Left ventricle myocardium superior (tissue), 1 donor: Measurements from ENCODE around the gene SOHLH2. TPM values are rescaled to one million over a fixed set of nuclear protein-coding genes. Genes with fewer than 3 reads are reported as not detected.

Experiments
- ATAC-seq: fragments of 200-7000 bp; cut with Tn5 transposase; one replicate; pipeline ENCODE4 v1.9.1; 2020; ENCODE audit warnings: mild to moderate bottlenecking, moderate library complexity
- DNase-seq: peaks from one replicate; pipeline ENCODE4 v3.0.0-alpha.2; 2020
- intact Hi-C: fragments of 100-400 bp; cut with micrococcal nuclease; formaldehyde crosslinking; loops from one replicate; pipeline ENCODE4 v1.11.0; 2022
- total RNA-seq: library from RNA; stranded (reverse); fragmentation: NEBNext Ultra II Directional; extraction: Animal tissue kit (Norgen Biotek cat#: 25700); gene quantifications from one replicate; pipeline ENCODE4 v1.2.1, GENCODE V29; 2021
- donor health status: DM: no; HTN: yes; CAD: no; lungs with severe emphysema.

SOHLH2 gene
- total RNA-seq, 1 donor from 2014 or later = not detected

DNA sequence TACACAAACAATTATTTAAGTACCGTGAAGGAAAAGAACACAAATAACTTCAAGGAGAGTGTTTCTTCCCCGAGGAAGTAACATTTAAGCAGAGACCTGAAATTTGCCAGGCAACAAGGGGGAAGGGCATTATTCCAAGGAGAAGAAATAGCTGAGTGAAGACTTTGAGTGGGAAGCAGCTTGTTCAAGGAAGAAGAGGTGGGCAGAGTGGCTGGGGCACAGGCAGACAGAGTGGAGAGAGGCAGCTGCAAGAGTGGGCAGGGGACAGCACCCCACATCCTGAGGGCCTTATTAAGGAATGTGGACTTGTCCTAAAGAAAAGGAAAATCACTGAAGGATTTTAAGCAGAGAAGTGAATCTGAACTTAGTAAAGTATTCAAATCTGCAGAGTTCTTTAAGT is 78.5 kb downstream of the SOHLH2 start:
- intact Hi-C loops = loop anchor here (10.0 kb wide), 1 partner anchor 141 kb away; no protein-coding TSS in a partner anchor
- ATAC-seq (no peak), DNase-seq (no peak)

DNA sequence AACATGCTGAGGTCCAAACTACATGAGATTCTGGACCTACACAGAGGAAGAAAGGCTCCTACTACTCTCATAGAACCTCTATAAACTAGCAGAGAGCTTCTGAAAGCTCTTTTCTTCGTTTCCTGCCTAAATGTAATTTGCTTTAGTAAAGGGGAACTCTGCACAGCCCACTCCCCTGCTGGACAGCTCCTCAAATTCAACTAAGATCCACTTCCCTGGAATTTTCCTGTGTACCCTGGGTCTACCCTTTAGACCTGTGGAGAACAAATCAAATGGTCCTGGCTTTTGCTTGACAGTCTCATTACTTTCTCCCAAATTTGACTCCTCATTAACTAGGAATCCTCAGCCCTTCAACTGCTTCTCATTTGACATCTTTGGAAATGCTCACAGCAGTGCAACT is 79.7 kb downstream of the SOHLH2 start:
- DNase-seq (no peak), ATAC-seq (no peak)
- intact Hi-C loops = loop anchor here (10.0 kb wide), 1 partner anchor 140 kb away; no protein-coding TSS in a partner anchor

DNA sequence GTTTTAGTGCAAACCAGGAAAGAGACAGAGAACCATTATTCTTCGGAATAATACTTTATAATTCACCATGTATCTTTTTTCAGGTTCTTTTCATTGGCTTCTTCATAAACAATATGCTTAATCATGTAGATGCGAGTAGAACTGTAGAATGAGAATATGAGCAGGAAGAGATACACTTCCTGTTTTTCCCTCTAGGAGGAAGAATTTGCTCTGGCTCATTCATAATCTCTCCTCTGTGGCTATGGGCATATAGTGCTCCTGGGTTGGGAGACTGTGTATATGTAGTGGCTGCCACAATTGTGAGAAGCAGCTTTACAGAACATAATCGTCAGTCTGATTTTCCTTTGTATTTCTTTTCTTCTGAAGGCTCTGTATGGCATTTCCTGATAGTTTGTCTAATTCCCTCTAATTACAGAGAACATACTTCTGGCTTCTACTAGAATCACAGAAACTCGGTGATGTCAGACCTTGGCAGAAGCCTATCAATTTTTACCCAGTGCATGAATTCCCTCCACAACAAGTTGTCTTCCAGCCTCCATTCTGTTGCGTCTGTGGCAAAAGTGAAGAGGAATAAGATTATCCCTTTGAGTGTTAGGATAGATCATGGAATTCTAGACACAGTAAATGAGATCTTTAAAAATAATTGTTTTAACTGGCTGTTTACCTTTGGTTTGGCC is 80.3 kb downstream of the SOHLH2 start:
- ATAC-seq = no peak
- intact Hi-C loops = loop anchor here (10.0 kb wide), 1 partner anchor 139 kb away; no protein-coding TSS in a partner anchor
- DNase-seq = no peak

DNA sequence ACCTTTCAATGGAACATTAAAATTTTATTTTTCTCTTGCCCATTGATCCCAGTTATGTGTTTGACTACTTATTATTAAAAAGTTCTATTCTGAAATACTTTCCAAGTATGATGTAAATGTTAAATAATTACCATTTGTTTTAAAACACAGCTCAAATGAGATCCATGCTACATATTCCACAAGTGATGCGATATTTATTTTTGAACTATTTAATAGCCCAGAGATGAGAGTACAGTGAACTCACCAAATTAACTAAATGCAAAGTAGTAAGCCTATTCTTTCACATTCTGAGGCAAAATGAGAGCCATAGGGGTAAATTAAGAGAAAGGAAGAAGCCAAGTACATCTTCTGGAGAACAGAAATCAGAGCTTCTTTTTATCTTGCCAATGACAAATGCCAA is 82.0 kb downstream of the SOHLH2 start:
- ATAC-seq (no peak), DNase-seq (no peak)
- intact Hi-C loops = loop anchor here (10.0 kb wide), 1 partner anchor 138 kb away; no protein-coding TSS in a partner anchor

DNA sequence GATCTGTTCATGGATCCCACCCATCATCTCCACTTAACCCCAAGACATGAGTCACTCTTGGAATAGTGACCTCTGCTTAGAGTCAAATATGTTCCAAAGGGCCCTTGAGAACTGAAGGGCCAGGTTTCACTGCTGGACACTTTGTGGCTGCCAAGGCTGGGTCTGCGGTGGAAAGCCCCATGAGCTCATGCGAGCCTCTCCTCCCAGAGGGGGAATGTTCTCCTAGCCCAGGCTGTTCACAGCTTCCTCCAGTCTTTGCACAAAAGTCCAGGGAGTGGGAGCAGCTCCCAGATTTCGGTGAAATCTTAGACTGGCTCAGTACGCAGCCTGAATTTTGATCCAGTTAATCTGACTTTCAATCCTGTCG is 82.4 kb downstream of the SOHLH2 start:
- DNase-seq (peak; percentile 83), ATAC-seq (peak; percentile 89)
- intact Hi-C loops = loop anchor here (10.0 kb wide), 1 partner anchor 137 kb away; no protein-coding TSS in a partner anchor

DNA sequence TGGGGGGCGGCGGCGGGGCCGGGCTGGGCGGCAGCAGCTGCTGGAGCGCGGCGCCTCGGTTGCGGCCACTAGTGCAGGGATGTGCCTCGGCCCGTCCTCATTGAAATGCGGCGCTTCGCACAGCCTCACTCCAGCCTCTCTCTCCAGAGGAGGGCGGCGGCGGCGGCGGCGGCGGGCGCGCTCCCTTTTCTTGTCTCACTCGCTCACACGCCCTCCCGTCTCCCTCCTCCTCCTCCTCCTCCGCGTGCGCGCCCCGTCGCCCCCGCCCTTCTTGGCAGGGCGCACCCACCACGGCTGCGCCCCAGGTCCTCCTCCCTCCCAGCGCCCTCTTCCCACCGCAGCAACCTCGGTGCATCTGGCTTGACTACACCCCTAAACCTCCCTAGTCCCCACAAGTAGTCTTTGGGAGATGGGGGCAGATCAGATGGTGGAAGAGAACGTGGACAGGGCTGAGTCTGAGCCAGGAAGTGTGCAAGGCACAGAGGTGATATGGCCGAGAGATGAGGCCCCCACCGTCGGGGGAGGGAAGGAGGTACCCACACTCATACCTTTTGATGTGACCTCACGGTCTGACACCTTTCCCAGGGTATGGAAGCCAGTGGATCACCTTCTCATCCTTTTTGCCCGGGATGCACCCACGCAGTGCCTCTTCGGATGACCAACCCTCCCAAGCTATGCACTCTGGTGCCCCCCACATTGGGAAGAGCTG is 83.0 kb downstream of the SOHLH2 start, which contains the start of gene DCLK1:
Gene DCLK1, minus strand, starts transcription at position 161 of the 709 bp plus-strand sequence.
- intact Hi-C loops = loop anchor here (10.0 kb wide), 1 partner anchor 137 kb away; no protein-coding TSS in a partner anchor
- peak; percentile 88 for DNase-seq
- peak; percentile 88 for ATAC-seq

DNA sequence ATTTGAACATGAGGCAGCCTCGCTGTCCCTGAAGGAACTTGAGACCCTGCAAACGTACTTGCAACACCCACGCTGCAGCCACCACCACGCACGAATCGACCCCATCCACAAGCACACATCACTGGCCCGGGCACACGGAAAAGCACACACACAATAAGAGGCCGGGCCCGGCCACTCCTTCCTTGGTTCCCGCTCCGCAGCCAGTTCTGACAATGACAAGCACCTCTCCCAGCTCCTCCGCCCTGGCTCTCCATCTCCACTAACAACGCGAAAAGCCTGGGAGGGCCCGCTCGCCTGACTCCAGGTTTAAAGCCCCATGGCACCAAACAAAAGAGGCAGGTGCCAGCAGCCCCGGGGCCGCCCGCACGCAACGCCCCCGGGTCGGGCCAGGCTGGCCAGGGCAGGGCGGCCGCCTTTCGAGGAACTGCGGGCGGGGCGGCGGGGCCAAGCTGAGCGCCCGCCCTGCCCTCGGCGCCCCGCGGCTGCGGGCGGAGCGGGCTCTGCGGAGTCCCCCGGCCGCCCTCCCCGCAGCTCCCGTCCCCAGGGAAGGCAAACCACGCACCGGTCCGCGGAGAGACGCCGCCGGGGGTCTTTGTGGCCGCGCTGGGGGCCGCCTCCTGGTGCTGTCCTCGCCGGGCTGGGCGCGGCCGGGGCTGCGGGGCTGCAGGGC is 83.7 kb downstream of the SOHLH2 start:
- intact Hi-C loops = loop anchor here (10.0 kb wide), 1 partner anchor 136 kb away; no protein-coding TSS in a partner anchor
- peak; percentile 31 for ATAC-seq
- peak; percentile 58 for DNase-seq

DNA sequence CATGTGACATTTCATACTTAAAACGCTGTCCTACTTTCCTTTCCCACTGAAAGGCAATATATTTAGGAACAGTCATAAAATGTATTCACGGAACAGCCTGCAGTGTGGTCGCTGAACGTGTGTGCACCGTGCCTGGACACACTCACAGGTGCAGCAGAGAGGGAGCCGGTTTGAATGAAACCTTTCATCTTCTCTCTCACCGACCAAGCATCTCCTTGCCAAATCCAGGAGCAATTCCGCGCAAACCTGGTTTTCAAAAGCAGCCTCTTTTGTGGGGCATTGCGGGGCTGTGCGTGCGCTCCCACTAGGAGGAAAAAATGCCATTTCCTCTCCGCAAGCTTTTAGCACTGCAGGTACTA is 84.2 kb downstream of the SOHLH2 start:
- DNase-seq (no peak), ATAC-seq (no peak)
- intact Hi-C loops = loop anchor here (10.0 kb wide), 1 partner anchor 135 kb away; no protein-coding TSS in a partner anchor

DNA sequence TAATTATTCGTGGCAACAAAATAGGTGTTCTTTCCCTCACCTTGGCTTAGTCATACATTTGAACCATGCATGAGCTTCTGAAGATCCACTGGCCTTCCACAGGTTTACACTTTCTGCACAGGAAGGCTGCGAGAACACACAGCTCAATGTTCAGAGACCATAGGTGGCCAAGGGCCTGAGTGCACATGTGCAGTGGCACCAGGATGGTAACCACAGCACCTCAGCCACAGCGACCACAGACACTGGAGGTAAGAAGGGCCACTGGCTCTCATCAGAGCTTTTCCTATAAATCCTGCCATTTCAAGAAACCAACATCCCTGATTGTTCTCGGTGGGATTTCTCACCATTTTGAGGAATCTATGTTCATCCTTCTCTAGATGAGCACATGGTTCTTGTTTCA is 84.8 kb downstream of the SOHLH2 start:
- DNase-seq (no peak), ATAC-seq (no peak)
- intact Hi-C loops = no loop called here

DNA sequence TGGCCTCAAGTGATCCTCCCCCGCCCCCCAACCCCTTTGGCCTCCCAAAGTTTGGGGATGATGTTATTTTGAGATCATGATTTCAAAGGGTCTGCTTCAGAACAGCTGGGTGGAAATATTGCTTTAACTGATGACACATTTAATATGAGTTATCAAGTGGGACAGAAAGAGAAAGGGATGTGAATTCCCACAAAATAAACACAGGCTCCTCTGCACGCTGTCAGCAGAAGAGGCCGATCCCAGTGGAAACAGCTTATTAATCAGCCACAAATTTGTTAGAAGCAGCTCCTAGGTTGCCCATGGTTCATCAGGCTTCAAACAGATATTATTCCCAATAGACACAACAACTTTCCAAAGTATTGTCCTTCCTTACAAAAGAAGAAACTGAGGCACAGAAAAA is 87.9 kb downstream of the SOHLH2 start:
- ATAC-seq (no peak), DNase-seq (no peak)
- intact Hi-C loops = no loop called here

DNA sequence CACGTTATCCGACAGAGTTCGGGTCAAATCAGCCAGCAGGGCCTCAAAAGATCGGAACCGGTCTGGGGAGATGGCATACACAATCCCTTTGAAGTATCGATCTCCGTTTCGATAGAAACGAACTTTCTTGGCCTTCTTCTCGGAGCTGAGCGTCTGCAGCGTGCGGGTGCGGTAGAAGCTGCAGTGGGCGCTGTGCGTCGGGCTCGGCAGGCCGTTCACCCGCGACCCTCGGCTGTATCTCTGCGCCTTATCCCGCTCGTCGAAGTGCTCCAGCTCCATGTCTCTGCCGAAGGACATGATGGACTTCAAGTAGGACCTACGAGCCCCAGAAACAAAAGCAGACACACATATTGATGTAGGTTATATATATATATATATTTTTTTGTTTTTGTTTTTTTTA is 88.5 kb downstream of the SOHLH2 start:
- DNase-seq (no peak), ATAC-seq (no peak)
- intact Hi-C loops = no loop called here

DNA sequence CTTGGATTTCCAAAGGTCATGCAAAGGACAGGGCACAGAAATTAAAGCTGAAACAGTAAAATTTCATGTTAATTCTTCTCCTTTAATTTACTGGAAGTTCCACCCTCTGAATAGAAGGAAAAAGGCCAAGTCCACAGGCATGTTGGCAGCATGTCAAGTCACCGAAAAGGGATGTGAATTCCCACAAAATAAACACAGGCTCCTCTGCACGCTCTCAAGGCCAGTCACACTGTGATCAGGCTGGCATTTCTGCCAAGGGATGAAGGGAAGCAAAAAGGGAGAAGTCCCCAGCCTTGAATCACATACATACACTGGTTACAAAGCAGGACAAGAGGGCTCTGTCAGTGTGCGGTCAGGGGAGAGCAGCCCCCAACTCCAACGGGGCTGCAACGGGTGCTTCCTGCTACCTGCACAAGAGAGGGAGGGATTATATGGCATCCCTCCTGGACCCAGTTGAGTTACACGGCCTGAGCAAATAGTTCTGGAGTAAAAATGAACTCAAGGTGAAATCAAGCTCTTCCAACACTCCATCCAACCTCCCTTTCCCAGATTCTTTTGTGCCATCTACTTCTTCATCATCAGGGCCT is 90.0 kb downstream of the SOHLH2 start:
- peak; percentile 26 for ATAC-seq
- intact Hi-C loops = no loop called here
- no peak for DNase-seq

Other genes starting within 250 kb of the SOHLH2 start
- gene DCLK1, start 83.2 kb downstream of the SOHLH2 start, total RNA-seq = 9.9 TPM
- 0.27 TPM for gene CCDC169, start 83.3 kb upstream of the SOHLH2 start, total RNA-seq
- gene SPART, start 131.8 kb upstream of the SOHLH2 start, total RNA-seq = 44.1 TPM
- not detected for gene CCNA1, start 217.9 kb upstream of the SOHLH2 start, total RNA-seq